ENCODE measurements around the gene CTNNA3.

- TF ChIP-seq CTCF (IDR thresholded peaks at IDR 0.05) = no peak
- TF ChIP-seq SIN3A (IDR thresholded peaks at IDR 0.05; ENCODE audit: borderline replicate concordance, insufficient read depth, low read depth, low read length) = no peak
- no peak for TF ChIP-seq REST (IDR thresholded peaks at IDR 0.05; ENCODE audit: insufficient read depth in 1 of 2, low read depth in 2 of 2, low read length in 1 of 2)
- no peak for TF ChIP-seq POLR2AphosphoS5 (IDR thresholded peaks at IDR 0.05; ENCODE audit: low read depth, low read length)
These were observed 1161.1 kb downstream of the CTNNA3 start for GRCh38 chr10:66534866-66535265.
